IPS-18c (cell line): Measurements from ENCODE around the gene SMYD3.
"Not testable (repeated sequence)": the region's sequence is repeated elsewhere in the genome, so short reads cannot be mapped to it uniquely, and the experiment has no call there.

ENCODE experiments used
- H3K4me3 ChIP-seq: 2 replicates; pipeline ENCODE4 v1.7.0; 2013; ENCODE audit warnings: low read depth, mild to moderate bottlenecking, low read length, moderate library complexity; ENCODE audit not compliant: insufficient read depth
- H3K9me3 ChIP-seq: one replicate; pipeline ENCODE4 v1.6.1; 2013; ENCODE audit warnings: mild to moderate bottlenecking, low read length, moderate library complexity; ENCODE audit not compliant: control insufficient read depth, insufficient read depth

Gene SMYD3

GRCh38 chr1:246063013-246063616 is 444.0 kb downstream of the SMYD3 start:
- Histone ChIP-seq H3K9me3 (no peaks in the 10 kb centered on the region), H3K4me3 (no peak overlapping the region)

DNA sequence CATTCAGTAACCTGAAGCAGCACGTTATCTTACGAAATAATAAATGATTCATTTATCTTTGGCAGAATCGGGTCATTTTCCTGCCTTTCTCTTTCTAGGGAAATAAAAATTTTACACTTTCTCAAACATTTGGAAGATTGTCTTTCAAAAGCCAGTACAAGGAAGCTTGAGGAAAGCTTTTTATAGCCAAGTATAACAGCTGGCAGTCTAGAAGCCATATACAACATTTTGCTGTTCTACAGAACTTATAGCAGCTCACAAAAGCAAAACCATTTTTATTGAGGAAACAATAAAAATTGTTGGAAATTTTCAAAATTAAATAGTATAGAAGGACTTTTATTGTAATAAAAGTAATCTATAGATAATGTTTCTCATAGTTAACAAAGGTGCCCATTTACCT is 448.6 kb downstream of the SMYD3 start:
- Histone ChIP-seq H3K9me3 (no peaks in the 10 kb centered on the region), H3K4me3 (no peak overlapping the region)

DNA sequence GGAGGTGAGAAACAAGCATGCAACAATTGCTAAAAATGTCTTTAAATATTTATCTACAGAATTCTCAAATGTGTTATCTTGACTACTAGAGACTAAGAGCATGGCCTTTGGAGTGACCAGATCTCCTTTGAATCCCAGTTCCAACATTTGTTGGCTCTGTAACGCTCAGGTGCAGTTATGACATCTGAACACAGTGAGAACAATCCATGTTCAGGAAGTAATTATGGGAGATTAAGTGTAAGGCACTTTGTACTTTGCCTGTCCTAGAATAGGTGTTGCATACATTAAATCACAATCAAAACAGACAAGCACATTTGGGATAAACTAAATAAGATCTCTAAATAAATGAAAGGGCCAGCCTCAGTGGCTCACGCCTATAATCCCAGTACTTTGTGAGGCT is 454.5 kb downstream of the SMYD3 start:
- Histone ChIP-seq H3K4me3 (no peak overlapping the region), H3K9me3 (no peaks in the 10 kb centered on the region)

DNA sequence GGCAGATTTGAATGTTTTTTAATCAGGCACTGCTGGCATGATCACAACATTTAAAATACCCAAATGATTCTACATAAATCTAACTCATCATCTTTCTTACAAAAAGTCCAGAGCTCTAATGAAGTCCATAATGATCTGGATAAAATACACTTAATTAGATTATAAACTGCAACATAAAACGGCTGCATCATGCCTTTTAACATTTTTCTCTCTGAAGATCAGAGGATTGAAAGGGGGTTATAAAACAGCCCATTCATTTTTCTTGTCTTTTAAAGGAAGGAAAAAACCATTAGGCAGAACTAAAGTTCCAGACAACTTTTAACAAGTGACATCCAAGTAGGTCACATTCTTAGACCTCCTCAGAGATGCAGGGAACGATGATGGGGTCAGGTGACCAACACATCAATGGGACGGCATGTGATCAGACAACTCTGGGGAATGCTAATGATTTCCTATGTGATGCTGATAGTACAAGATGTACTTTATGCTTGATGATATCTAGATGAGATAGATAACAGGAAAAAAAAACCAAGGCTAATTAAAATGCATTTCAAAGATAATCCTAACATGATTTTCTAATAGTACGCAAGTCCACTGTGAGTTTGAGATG is 455.1 kb downstream of the SMYD3 start:
- Histone ChIP-seq H3K9me3 (no peaks in the 10 kb centered on the region), H3K4me3 (no peak overlapping the region)

DNA sequence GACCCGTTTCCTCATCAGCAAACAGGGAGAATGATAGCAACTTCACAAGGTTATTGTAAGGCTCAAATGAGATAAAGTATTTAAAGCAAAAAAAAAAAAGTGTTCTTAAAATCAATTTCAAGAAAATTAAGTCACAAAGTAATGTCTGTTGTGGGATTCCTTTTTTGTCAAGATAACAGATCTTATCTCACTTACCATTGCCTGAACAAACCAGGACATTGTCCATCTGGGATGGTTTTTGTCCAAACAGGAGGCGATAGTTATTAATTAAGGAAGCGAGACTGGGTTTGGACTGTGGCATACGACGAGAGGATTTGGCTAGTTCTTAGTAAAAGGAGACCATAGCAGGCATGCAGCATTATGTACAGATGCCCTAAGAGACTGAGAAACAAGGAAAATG is 458.4 kb downstream of the SMYD3 start:
- Histone ChIP-seq H3K4me3 (no peak overlapping the region), H3K9me3 (no peaks in the 10 kb centered on the region)

DNA sequence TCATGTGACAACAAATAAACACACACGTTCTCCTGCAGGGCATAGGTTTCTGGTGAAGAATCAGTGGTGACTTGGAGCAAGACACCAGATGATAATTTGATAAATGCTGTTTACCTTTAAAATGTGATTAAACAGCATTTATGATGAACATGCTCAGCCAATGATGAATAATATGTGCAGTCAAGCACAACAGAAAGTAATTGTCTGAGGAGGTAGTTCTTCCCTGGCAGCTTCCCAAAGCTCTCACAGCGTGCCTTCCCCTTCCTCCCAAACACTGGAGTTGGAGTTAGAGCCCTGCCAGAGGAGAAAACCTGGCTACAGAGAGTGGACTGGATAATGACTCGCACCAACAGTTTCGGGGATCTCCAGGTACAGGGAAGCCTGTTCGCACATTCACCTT is 463.5 kb downstream of the SMYD3 start:
- Histone ChIP-seq H3K9me3 (no peaks in the 10 kb centered on the region), H3K4me3 (no peak overlapping the region)

DNA sequence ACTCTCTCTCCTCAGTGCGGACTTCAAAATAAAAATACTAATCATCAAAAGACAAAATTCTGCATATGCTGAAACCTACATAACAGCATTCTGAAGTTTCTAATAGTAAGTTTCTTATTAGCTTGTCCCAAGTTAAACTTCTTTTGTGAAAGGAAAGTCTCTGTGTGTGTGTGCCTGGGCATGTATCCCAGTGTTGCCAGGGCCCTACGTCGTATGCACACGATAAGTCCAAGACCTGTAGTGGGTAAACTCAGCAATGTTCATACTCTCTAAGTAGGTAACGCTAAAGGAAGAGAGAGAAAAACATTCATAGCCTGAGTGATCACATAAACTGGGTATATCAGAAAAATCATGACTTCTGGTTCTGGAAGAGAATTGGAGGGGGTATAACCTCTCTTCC is 465.7 kb downstream of the SMYD3 start:
- Histone ChIP-seq H3K9me3 (peaks cover 2% of the 10 kb centered on the region), H3K4me3 (no peak overlapping the region)

- H3K9me3 ChIP-seq: peaks cover 2% of the 10 kb centered on the region
Observed at GRCh38 chr1:246040200-246040890, 466.7 kb downstream of the SMYD3 start.

GRCh38 chr1:246039584-246039983 is 467.5 kb downstream of the SMYD3 start:
- Histone ChIP-seq H3K9me3 (peaks cover 2% of the 10 kb centered on the region), H3K4me3 (no peak overlapping the region)

More at GRCh38 chr1:246040200-246040890, 466.7 kb downstream of the SMYD3 start:
- no peak overlapping the region for H3K4me3 ChIP-seq

DNA sequence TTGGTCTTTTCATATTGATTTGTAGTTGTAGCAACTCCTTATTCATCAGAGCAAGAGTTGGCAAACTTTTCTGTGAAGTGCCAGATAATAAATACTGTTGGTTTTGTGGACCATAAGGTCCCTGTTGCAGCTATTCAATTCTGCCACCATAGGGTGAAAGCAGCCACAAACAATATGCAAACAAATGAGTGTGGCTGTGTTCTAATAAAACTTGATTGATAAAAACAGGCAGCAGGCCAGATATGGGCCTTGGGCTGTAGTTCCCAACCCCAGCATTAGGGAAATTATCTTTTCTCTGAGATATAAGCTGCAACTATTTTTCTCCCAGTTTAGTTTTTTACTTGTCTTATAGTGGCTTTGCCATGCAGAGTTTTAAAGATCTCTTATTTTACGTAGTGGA is 469.2 kb downstream of the SMYD3 start:
- H3K4me3 ChIP-seq: no peak overlapping the region

GRCh38 chr1:246036175-246036574 is 470.9 kb downstream of the SMYD3 start:
- Histone ChIP-seq H3K4me3 (no peak overlapping the region), H3K9me3 (peaks cover 2% of the 10 kb centered on the region)

More for the DNA sequence above, 469.2 kb downstream of the SMYD3 start:
- H3K9me3 ChIP-seq: peaks cover 2% of the 10 kb centered on the region

- Histone ChIP-seq H3K4me3 (no peak overlapping the region), H3K9me3 (peaks cover 2% of the 10 kb centered on the region)
Observed at GRCh38 chr1:246035060-246035541, 472.0 kb downstream of the SMYD3 start.

GRCh38 chr1:246034630-246035029 is 472.4 kb downstream of the SMYD3 start:
- Histone ChIP-seq H3K4me3 (no peak overlapping the region), H3K9me3 (peaks cover 2% of the 10 kb centered on the region)

DNA sequence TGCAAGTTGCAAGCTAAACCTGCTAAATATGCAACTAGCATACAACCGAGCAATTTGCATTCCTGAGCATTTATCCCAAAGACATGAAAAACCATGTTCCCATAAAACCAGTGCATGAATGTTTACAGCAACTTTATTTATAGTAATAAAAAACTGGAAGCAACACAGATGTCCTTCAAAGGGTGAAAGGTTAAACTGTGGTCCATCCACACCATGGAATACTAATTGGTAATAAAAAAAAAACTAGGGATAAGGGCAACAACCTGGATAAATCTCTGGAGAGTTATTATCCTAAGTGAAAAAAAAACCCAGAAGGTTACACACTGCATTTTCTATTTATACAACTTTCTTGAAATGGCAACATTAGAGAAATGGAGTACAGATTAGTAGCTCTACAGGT is 474.1 kb downstream of the SMYD3 start:
- H3K9me3 ChIP-seq: no peaks in the 10 kb centered on the region
- H3K4me3 ChIP-seq: no peak overlapping the region

DNA sequence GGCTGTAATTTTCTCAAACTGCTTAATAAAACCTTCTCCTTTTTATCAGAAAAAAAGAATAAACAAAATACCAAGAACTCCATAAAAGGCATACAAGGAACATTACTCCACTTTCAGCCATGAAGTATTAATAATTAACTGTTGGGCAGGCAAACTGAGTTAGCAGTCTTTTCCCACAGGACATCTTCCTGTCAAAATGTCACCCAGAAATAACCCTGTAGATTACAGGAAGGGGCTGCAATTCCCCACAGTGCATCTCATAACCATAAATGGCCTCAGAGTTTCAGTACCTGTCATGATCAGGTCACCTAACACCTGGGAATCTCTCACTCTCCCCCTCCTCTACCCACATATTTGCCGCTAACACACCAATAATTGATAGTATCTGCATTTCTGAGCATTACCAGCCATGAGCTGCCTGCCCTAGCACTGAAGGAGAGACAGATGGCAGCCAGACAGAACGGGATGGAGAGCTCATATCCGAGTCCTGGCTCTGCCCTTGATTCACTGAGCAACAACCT is 475.0 kb downstream of the SMYD3 start:
- H3K9me3 ChIP-seq: no peaks in the 10 kb centered on the region

DNA sequence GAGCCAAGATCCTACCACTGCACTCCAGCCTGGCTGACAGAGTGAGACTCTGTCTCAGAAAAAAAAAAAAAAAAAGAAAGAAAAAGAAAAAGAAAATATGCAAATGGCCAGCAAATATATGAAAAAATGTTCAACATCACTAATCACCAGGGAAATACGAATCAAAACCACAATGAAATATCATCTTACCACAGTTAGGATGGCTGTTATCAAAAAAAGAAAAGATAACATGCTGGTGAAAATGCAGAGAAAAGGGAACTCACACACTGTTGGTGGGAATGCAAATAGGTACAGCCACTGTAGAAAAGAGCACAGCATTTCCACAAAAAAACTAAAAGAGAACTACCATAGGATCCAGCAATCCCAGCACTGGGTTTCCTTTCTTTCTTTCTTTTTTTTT is 477.5 kb downstream of the SMYD3 start:
- H3K9me3 ChIP-seq: no peaks in the 10 kb centered on the region

More for the DNA sequence above, 475.0 kb downstream of the SMYD3 start:
- H3K4me3 ChIP-seq: no peak overlapping the region

GRCh38 chr1:246024118-246024517 is 483.0 kb downstream of the SMYD3 start:
- H3K9me3 ChIP-seq, H3K4me3 ChIP-seq: not testable (repeated sequence)

More for the DNA sequence above, 477.5 kb downstream of the SMYD3 start:
- H3K4me3 ChIP-seq: no peak overlapping the region
